Measurements from ENCODE around the gene TEX36. TPM values are rescaled to one million over a fixed set of nuclear protein-coding genes. Genes with fewer than 3 reads are reported as not detected.

The TEX36 gene
- total RNA-seq, 1 experiment from 2014 or later = not detected

GRCh38 chr10:125727436-125727835 lies 44.5 kb upstream of the TEX36 start:
- Histone ChIP-seq H3K79me1 (ENCODE audit: insufficient read depth, low read depth, low read length, poor library complexity, severe bottlenecking) (no peaks in the 10 kb centered on the region), H2AFZ (ENCODE audit: low read length) (no peak overlapping the region), H3K14ac (ENCODE audit: insufficient read depth, low read length) (no peak overlapping the region), H3K4me1 (ENCODE audit: insufficient read depth, low read length) (no peaks in the 10 kb centered on the region), H2BK15ac (ENCODE audit: low read depth, low read length) (no peak overlapping the region), H3K4ac (ENCODE audit: low read depth, low read length) (no peak overlapping the region), H3K4me2 (ENCODE audit: insufficient read depth, insufficient read length, low read length) (no peak overlapping the region), H2BK20ac (ENCODE audit: low read depth, low read length, poor library complexity, severe bottlenecking) (no peak overlapping the region), H4K20me1 (ENCODE audit: control insufficient read depth, insufficient read depth, insufficient read length) (no peaks in the 10 kb centered on the region), H2BK12ac (ENCODE audit: insufficient read length, low read depth, low read length) (no peak overlapping the region), H2AK5ac (ENCODE audit: insufficient read length, low read length) (no peak overlapping the region), H3K27ac (ENCODE audit: insufficient read length, low read depth, low read length) (no peak overlapping the region), H3K9me3 (ENCODE audit: control insufficient read depth, low read depth, low read length) (no peaks in the 10 kb centered on the region), H3K56ac (ENCODE audit: insufficient read length, low read depth, low read length) (no peak overlapping the region), H3K23ac (ENCODE audit: insufficient read length, low read depth, low read length) (no peak overlapping the region), H4K8ac (replicated peaks; ENCODE audit: insufficient read length, low read depth, low read length) (no peak overlapping the region), H2BK5ac (ENCODE audit: insufficient read length, low read length) (no peak overlapping the region), H3K23me2 (ENCODE audit: insufficient read length, low read depth, low read length, poor library complexity, severe bottlenecking) (no peaks in the 10 kb centered on the region), H3K18ac (ENCODE audit: insufficient read length, low read depth, low read length) (no peak overlapping the region), H4K91ac (ENCODE audit: insufficient read length, low read depth, low read length) (no peak overlapping the region), H2BK120ac (ENCODE audit: low read depth, low read length, poor library complexity, severe bottlenecking) (no peak overlapping the region), H3K79me2 (ENCODE audit: insufficient read depth, low read length) (no peaks in the 10 kb centered on the region), H4K5ac (ENCODE audit: insufficient read length, low read depth, low read length) (no peak overlapping the region), H3K27me3 (ENCODE audit: insufficient read depth, low read length) (no peaks in the 10 kb centered on the region), H3K9ac (ENCODE audit: extremely low read depth, insufficient read length, low read length) (no peak overlapping the region), H3T11ph (ENCODE audit: low read length) (no peak overlapping the region)
- Mint-ChIP-seq H3K27ac (no peak overlapping the region), H3K27me3 (ENCODE audit: low read depth) (no peaks in the 10 kb centered on the region; the same call in 1 of the 2 replicates), H3K4me3 (no peak overlapping the region), H3K36me3 (ENCODE audit: insufficient read depth in 1 of 3, low read depth in 3 of 3) (peaks cover 39 to 88% (median 82%) of the 10 kb centered on the region in 3 experiments), H3K9me3 (no peaks in the 10 kb centered on the region), H3K4me1 (no peaks in the 10 kb centered on the region)
- no peak for DNase-seq
- WGBS (ENCODE audit: extremely low coverage, insufficient read length, low lambda C conversion rate) = no CpG with 5 or more reads among the region's 3 CpGs
- no peak for TF ChIP-seq CTCF (conservative IDR thresholded peaks at IDR 0.05)
